WTC11 (cell line): ENCODE data around the gene SLC46A2. TPM values are rescaled to one million over a fixed set of nuclear protein-coding genes. Genes with fewer than 3 reads are reported as not detected.

Source experiments
- E2F4 ChIP-seq: sonication (generic); formaldehyde crosslinking; IDR thresholded peaks from 2 replicates; pipeline ENCODE4 v1.8.1; 2022; ENCODE audit warnings: low read depth, mild to moderate bottlenecking, moderate library complexity, missing genetic modification reagents, borderline replicate concordance
- FOXK1 ChIP-seq: sonication (generic); formaldehyde crosslinking; IDR thresholded peaks from 2 replicates; pipeline ENCODE4 v1.8.0; 2022; ENCODE audit warnings: mild to moderate bottlenecking, moderate library complexity, missing genetic modification reagents
- IRF1 ChIP-seq: sonication (generic); formaldehyde crosslinking; IDR thresholded peaks from 2 replicates; pipeline ENCODE4 v1.8.0; 2023; ENCODE audit warnings: missing genetic modification reagents
- KAT7 ChIP-seq: sonication (generic); formaldehyde crosslinking; IDR thresholded peaks from 2 replicates; pipeline ENCODE4 v1.8.1; 2023; ENCODE audit warnings: missing genetic modification reagents, mild to moderate bottlenecking, borderline replicate concordance
- MYBL2 ChIP-seq: sonication (generic); formaldehyde crosslinking; IDR thresholded peaks from 2 replicates; pipeline ENCODE4 v1.8.1; 2023; ENCODE audit warnings: mild to moderate bottlenecking, moderate library complexity, missing genetic modification reagents
- NR3C1 ChIP-seq: sonication (generic); formaldehyde crosslinking; conservative IDR thresholded peaks from 2 replicates; pipeline ENCODE4 v1.8.1; 2023; ENCODE audit warnings: low read depth, mild to moderate bottlenecking, missing genetic modification reagents
- SMAD4 ChIP-seq: sonication (generic); formaldehyde crosslinking; IDR thresholded peaks from 2 replicates; pipeline ENCODE4 v1.8.0; 2022; ENCODE audit warnings: mild to moderate bottlenecking, missing genetic modification reagents
- STAT6 ChIP-seq: sonication (generic); formaldehyde crosslinking; conservative IDR thresholded peaks from 2 replicates; pipeline ENCODE4 v1.8.1; 2023; ENCODE audit warnings: mild to moderate bottlenecking, low read depth, missing genetic modification reagents, moderate library complexity
- ZNF138 ChIP-seq: sonication (generic); formaldehyde crosslinking; conservative IDR thresholded peaks from 2 replicates; pipeline ENCODE4 v1.8.1; 2022; ENCODE audit warnings: mild to moderate bottlenecking, moderate library complexity, missing genetic modification reagents
- ZNF219 ChIP-seq: sonication (generic); formaldehyde crosslinking; IDR thresholded peaks from 2 replicates; pipeline ENCODE4 v1.8.0; 2023; ENCODE audit warnings: missing genetic modification reagents, mild to moderate bottlenecking, borderline replicate concordance
- ZNF281 ChIP-seq: sonication (generic); formaldehyde crosslinking; IDR thresholded peaks from 2 replicates; pipeline ENCODE4 v1.8.0; 2023; ENCODE audit warnings: mild to moderate bottlenecking, missing genetic modification reagents
- ZNF671 ChIP-seq: fragments of 250-450 bp; sonication (Bioruptor Pico); IDR thresholded peaks from 2 replicates; pipeline ENCODE4 v1.8.0; 2021; ENCODE audit warnings: mild to moderate bottlenecking
- total RNA-seq: library from RNA; stranded (reverse); gene quantifications from 3 replicates; pipeline ENCODE4 v1.2.3, GENCODE V29; 2021
- TF ChIP-seq, protein P1 (sequence below): sonication (generic); formaldehyde crosslinking; IDR thresholded peaks from 2 replicates; pipeline ENCODE4 v1.8.0; 2022; ENCODE audit warnings: mild to moderate bottlenecking, missing genetic modification reagents
- TF ChIP-seq, protein P2 (sequence below): sonication (generic); formaldehyde crosslinking; IDR thresholded peaks from 2 replicates; pipeline ENCODE4 v1.8.1; 2022; ENCODE audit warnings: mild to moderate bottlenecking, moderate library complexity, missing genetic modification reagents
- TF ChIP-seq, protein P3 (sequence below): sonication (generic); formaldehyde crosslinking; IDR thresholded peaks from 2 replicates; pipeline ENCODE4 v1.8.1; 2022; ENCODE audit warnings: missing genetic modification reagents, borderline replicate concordance

SLC46A2 gene
- total RNA-seq, 1 experiment from 2014 or later: not detected

DNA sequence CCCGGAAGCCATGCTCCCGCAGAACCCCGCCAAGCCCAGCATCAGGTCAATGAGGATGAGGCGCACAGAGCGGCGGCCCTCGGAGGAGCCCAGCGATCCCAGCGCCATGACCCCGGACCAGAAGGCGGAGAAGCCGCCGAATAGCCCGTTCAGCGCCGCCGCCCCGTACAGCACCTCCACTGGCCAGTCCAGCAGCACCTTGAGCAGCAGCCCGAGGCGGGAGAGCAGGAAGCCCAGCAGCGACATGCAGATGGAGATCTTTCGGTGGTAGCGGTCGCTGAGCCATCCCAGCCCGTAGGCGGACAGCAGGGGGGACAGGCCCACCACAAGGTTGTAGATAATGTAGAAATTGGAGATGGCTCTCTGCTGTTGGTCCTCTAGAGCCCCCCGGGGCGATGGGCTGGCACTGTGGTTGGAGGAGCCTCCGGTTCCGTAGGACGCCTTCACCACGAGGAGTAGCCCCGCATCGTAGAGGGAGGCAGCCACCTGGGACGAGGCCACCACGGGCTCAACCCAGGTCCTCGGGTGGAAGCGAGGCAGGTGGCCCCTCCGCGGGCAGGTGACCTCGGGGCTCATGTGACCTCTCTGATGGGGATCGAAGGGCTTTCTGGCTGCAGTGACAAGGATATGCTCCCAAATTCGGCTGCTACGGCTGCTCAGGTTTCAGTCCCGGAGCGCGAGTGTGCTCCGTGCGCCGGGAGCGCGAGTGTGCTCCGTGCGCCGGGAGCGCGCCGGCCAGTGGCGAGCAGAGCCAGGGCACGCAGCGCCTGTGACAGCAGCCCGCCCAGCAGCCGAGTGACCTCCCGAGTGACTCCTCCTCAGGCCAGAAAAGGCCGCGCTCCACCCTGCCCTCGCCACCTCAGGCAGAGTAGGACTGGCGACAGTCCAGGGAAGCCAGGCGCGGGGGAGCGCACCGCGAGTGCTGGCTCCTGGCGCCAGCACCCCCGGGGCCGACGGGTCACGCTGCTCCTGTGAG is at the start of gene SLC46A2 (continued):
- TF ChIP-seq ZNF281: no peak
- TF ChIP-seq MYBL2 (CRISPR knock-in tag): no peak
- TF ChIP-seq FOXK1: no peak
- TF ChIP-seq NR3C1 (CRISPR knock-in tag): no peak
- TF ChIP-seq ZNF219: no peak
- TF ChIP-seq, protein P1, sequence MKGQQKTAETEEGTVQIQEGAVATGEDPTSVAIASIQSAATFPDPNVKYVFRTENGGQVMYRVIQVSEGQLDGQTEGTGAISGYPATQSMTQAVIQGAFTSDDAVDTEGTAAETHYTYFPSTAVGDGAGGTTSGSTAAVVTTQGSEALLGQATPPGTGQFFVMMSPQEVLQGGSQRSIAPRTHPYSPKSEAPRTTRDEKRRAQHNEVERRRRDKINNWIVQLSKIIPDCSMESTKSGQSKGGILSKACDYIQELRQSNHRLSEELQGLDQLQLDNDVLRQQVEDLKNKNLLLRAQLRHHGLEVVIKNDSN (CRISPR knock-in tag): peak; percentile 80
- no peak for TF ChIP-seq SMAD4 (CRISPR knock-in tag)
- TF ChIP-seq E2F4: no peak
- TF ChIP-seq, protein P2, sequence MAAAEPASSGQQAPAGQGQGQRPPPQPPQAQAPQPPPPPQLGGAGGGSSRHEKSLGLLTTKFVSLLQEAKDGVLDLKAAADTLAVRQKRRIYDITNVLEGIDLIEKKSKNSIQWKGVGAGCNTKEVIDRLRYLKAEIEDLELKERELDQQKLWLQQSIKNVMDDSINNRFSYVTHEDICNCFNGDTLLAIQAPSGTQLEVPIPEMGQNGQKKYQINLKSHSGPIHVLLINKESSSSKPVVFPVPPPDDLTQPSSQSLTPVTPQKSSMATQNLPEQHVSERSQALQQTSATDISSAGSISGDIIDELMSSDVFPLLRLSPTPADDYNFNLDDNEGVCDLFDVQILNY (CRISPR knock-in tag): no peak
- no peak for TF ChIP-seq KAT7 (CRISPR knock-in tag)
- TF ChIP-seq, protein P3, sequence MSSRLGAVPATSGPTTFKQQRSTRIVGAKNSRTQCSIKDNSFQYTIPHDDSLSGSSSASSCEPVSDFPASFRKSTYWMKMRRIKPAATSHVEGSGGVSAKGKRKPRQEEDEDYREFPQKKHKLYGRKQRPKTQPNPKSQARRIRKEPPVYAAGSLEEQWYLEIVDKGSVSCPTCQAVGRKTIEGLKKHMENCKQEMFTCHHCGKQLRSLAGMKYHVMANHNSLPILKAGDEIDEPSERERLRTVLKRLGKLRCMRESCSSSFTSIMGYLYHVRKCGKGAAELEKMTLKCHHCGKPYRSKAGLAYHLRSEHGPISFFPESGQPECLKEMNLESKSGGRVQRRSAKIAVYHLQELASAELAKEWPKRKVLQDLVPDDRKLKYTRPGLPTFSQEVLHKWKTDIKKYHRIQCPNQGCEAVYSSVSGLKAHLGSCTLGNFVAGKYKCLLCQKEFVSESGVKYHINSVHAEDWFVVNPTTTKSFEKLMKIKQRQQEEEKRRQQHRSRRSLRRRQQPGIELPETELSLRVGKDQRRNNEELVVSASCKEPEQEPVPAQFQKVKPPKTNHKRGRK (CRISPR knock-in tag): no peak
- TF ChIP-seq IRF1 (CRISPR knock-in tag): no peak
- 0 out of 2 replicates have a peak, but pooled peaks have one; percentile 39 for TF ChIP-seq STAT6 (CRISPR knock-in tag)
- no peak for TF ChIP-seq ZNF671 (CRISPR knock-in tag)
- no peak for TF ChIP-seq ZNF138
